Hepatic stellate cell (primary cell): ENCODE results near the gene SGCD.

Source experiments
- DNase-seq: peaks from one replicate; pipeline ENCODE4 v3.0.0; 2011; ENCODE audit warnings: low spot score

Gene SGCD

DNA sequence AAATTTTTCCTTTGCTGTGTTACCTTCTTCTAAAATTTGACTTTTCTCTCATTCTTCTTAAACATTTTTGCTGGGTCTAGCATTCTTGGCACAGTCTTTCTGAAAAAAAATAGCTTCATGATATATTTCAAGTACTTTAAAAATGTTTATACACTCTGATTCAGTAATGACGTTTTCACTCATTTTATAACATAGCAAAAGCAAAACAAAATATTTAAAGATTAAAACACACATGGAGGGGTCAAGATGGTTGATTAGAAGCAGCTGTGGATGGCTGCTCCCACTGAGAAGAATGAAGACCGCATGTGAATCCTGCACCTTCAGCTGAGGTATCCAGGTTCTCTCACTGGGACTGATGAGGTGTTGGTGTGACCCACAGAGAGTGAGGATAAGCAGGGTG lies 188.2 kb downstream of the SGCD start:
- no peak for DNase-seq

DNA sequence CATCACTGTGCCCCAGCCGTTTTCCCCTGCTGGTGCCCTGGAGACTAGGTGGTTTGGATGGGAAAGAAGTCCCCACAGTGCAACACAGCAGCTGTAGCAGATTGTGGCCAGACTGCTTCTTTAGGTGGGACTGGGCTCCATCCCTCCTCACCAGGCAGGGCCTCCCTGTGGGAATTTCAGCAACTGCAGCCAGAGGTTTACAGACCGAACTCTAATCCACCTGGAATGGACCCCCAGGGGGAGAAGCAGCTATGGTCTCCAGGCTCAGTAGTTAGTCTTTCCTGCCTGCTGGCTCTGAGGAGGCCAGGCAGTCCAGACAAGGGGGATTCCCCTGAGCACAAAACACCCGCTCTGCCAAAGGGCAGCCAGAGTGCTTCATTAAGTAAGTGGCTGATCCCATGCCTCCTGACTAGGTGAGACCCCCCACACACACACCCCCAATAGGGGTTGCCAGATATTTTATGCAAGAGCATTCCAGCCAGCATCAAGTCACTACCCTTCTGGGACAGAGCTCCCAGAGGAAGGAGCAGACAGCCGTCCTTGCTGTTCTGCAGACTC lies 188.9 kb downstream of the SGCD start:
- no peak for DNase-seq

DNA sequence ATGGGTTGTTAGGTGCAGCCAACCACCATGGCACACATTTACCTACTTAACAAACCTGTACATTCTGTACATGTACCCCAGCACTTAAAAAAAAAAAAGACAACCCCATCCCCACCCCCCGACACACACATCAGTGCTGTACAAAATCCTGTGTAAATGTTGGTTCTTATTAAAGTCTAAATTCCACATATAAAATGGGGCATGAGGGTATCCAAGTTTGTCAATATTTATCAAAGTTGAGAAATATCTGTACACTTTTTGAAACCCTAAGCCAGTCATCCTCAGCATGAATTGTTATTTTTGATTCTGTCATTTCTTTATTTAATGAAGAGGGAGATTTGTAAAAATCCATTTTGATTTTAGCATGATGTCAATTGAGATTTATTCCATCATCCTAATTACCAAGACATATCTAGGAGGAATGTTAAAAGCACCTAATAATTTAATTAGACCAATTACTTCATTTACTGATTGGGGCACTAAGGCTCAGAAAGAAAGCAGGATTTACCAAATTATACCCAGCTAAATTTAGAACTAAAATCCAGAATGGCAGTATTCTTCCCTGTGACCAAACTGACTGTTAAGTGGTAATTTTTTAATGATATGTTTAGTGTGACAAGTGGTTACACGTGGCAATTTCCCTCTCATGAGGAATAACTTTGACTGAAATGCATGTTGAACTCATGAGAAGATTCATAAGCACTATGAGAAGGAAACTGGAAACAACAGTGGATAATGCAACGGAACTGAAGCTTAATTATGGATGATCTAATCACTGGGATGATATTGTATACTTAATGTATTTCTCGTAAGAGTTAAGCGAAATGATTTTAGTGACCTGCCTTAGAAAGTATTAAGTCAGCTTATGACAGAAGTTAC lies 195.9 kb downstream of the SGCD start:
- no peak for DNase-seq

DNA sequence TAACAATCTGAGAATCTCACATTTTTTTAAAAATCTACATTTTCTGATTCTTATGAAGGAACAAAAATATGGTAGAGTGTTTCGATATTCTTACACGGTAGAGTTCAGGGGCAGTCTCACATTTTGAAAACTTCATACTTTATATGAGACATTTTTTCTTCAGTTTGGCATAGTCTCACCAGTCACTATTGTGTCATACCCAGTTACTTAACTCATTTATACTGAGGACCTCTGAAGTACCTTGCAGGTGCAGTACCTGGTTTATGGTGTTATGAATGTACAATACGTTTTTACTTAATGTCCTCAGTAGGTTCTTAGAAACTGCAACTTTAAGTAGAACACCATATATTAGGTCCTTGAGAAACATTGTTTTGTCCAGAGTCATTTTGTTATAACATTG lies 196.6 kb downstream of the SGCD start:
- no peak for DNase-seq

GRCh38 chr5:156526081-156526925 lies 199.3 kb downstream of the SGCD start:
- DNase-seq: no peak

DNA sequence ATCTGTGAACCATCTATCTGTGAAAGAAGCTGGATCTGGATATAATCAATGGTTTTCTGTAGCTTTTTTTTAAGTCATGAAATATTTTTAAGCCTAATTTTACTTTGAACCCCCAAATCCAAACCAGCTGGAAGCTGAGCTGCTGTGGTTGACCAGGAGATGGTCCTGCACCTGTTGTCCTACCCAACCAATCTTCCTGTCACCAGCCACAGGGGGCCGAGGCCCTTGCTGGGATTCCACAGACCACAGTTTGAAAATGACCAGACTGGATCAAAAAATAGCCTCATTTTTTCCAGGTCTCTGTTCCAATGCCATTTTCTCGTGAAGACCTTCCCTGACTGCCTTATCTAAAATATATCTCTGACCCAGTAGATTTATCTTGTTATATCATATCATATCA lies 200.6 kb downstream of the SGCD start:
- no peak for DNase-seq

- no peak for DNase-seq
These were observed 201.7 kb downstream of the SGCD start for GRCh38 chr5:156528673-156529072.

GRCh38 chr5:156529892-156530291 lies 202.9 kb downstream of the SGCD start:
- DNase-seq: no peak

GRCh38 chr5:156531199-156531598 lies 204.2 kb downstream of the SGCD start:
- no peak for DNase-seq

DNA sequence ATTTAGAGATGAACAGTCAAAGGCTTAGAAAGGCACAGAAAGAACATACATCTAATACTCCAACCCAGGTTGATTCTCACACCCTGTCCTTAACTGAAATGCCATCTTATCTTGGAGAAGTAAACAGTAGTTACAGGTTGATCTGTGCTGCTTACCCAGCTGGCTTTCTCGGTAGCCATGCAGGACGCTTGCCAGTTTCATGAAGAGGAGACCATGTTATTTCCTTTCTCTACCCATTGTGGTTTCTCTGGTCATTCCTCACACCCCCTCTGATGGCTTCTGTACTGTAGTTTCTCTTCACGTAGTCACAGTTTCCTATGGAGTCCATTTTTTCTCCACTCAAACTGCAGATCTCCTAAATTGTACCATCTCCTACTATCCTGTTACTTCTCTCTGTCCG lies 206.0 kb downstream of the SGCD start:
- no peak for DNase-seq

DNA sequence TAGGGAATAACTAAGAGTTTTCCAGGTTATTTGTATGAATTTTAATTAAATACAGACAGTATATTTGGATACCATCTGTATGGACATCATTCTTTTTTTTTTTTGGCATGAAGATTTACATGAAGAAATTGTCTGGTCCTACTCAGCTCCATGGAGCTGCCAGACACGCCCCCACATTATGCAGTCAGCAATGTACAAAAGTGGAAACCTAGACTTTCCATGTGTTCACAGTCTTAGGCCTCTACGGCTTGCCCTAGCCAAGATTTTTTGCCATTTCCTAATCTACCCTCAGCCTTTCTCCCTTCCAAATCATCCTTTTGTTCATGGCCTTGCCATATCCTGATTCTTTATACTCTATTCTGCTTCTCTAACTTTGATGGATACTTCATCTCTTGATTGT lies 207.1 kb downstream of the SGCD start:
- no peak for DNase-seq

- DNase-seq: no peak
These were observed 208.0 kb downstream of the SGCD start for GRCh38 chr5:156534906-156535485.

DNA sequence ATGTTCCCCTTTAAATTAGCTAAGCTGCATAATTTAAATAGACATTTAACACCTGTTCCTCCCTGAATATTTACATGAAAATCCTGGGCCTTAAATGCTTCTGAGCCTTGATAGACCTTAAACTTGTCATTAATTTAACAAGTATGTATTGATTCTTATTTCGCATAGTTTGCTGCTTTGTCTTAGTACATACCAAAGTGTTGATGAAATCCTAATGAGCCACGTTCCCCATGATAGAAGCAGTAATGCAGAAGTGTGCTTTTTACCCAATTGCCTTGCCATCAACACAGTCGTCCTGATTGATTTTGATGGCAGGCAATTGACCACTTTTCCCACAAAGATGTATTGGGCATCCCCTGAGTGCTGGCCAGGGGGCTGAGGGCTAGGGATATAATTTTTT lies 213.5 kb downstream of the SGCD start:
- DNase-seq: no peak

GRCh38 chr5:156541582-156541981 lies 214.6 kb downstream of the SGCD start:
- no peak for DNase-seq

- no peak for DNase-seq
These were observed 216.6 kb downstream of the SGCD start for GRCh38 chr5:156543348-156544145.

DNA sequence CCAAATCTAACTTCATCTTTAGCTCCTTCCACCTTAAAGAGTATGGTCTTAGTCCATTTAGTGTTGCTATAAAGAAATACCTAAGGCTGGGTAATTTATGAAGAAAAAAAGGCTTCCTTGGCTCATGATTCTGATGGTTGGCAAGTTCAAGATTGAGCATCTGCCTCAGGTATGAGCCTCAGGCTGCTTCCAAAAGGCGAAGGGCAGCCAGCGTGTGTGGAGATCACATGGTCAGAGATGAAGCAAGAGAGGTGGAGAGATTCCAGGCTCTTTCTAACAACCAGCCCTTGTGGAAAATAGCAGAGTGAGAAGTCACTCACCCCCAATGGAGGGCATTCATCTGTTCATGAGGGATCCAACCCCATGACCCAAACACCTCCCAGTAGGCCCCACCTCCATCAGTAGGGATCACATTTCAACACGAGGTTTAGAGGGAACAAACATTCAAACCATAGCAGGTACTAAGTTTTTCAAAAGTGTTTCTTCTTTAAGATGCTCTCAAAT lies 225.9 kb downstream of the SGCD start:
- no peak for DNase-seq

GRCh38 chr5:156556666-156557406 lies 229.9 kb downstream of the SGCD start:
- no peak for DNase-seq

DNA sequence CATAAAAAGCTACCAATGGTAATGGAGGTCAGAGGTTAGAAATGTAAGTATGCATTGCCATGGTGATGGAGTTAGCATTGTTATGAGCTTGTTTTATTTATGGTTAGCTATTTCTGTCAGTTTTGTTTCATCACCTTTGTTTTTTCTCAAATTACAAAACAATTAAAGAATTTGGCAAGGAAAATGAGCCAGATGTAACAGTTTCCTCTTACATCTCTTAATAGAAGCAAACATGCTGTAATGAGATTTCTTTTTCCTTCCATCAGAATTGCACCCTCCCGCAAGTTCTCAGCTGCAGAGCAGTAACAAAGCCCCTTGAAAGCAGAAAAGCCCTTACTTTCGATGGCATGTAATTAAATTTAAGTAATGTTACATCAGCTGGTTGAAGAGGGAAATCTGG lies 233.0 kb downstream of the SGCD start:
- no peak for DNase-seq

- DNase-seq: no peak
These were observed 234.7 kb downstream of the SGCD start for GRCh38 chr5:156561651-156562050.

DNA sequence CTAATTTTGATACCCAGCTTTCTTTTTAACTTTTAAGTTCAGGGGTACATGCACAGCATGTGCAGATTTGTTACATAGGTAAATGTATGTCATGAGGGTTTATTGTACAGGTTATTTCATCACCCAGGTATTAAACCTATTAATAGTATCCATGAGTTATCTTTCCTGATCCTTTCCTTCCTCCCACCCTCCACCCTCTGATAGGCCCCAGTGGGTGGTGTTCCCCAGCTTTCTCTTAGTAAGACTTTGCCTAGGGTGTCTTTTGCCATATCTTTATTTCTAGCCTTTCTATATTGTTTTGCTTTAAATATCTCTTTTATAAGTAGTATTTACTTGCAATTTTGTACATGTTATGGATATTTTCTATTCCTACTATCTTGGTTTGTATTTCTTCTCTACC lies 243.7 kb downstream of the SGCD start:
- DNase-seq: no peak

- DNase-seq: no peak
These were observed 254.8 kb downstream of the SGCD start for GRCh38 chr5:156581725-156582124.
